CD4-positive, alpha-beta T cell treated with Interleukin-2 at 100 ng/mL for 4 hours (primary cell): ENCODE results near the gene ADAMTS6.
"Not testable (repeated sequence)": the region's sequence is repeated elsewhere in the genome, so short reads cannot be mapped to it uniquely, and the experiment has no call there.

Source experiments
- DNase-seq: peaks from one replicate; pipeline ENCODE4 v3.0.0-alpha.2; 2020; ENCODE audit warnings: low spot score

The ADAMTS6 gene

DNA sequence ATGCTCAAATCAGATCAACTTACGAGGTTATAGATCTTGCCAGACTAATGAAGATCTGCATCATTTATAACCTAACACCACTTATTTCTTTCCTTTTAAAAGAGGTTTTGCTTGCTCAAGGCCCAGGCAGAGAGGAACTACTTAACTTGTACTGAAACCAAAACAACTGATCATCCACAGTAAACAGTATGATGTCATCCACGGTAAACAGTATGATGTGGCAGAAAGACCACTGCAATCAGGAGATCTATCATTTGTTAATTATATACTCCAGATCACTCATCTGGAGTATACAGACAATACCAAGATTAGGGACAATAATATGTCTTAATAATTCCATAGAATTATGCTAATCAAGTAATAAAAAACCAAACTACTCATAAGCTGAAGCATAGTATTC, 116.8 kb downstream of the ADAMTS6 start:
- no peak for DNase-seq

DNA sequence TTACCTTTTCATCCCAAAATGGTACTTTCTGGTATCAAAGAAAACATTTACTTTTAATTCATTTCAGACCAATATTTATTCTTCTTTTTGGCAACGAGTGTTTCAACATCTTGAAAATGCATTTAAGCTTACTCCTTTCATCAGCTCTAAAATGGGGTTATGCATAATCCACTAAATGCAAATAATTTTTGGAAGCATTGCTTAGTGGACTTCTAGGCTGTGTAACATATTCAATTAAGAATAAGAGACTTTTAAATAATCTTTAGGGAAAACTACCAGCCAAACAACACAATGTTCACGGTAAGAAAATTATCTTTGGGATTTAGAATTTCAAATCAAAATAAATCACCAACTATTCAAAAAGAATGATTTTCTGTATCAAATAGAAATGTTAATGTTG, 118.2 kb downstream of the ADAMTS6 start:
- no peak for DNase-seq

DNA sequence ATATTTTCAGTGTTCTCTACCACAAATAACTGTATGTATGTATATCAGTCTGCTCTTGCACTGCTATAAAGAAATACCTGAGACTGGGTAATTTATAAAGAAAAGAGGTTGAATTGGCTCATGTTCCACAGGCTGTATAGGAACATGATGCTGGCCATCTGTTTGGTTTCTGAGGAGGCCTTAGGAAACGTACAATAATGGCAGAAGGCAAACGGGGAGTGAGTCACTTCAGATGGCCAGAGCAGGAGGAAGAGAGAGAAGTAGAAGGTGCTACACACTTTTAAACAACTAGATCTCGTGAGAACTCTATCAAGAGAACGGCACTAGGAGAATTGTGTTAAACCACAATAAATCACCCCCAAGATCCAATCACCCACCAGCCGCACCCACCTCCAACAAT, 121.7 kb downstream of the ADAMTS6 start:
- DNase-seq: no peak

DNA sequence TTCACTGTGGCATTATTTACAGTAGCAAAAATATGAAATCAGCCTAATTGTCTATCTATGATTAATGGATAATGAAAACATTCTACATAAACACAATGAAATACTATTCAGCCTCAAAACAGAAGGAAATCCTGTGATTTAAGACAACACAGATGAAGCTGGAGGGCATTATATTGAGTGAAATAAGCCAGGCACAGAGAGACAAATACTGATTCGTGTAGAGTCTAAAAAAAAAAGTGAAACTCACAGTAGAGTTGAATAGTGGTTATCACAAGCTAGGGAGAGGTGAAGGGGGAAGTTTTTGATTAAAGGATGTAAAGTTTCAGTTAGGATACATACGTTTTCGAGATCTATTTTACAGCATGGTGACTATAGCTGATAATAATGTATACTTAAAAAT, 122.2 kb downstream of the ADAMTS6 start:
- DNase-seq: no peak

DNA sequence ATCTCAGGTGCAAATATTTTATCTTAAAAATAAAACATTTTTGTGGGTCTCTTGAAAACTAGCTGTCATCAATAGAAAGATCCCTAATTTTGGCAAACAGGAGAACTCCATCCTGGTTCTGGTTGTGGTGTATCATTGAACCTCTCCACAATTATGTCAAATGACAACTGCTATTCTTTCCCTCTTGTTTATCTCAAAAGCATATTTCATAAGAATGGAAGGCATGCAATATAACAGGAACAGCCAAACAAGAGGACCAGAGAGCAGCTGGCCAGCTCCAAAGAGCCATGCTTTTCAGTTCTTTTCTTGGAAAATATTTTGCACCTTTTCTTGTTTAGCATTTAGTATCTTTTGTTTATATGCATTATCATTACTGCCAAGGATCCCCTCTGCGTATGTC, 125.4 kb downstream of the ADAMTS6 start:
- DNase-seq: no peak

DNA sequence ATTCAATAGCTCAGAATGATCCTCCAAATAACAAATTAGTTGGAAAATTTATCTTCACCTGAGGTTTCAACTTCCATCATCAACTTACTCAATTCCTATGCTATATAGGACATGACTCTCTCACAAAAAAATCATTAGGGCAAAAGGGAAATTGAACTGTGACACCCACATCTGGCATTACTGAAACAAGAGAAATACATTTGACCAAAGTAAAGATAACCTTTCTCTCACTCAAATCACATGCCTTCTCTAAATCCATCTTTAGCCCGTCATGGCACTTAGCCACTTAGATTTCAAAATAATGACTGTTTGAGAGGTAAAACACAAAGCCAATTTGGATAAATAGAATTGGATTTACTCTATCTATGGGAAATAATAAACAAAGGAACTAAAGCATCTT, 126.4 kb downstream of the ADAMTS6 start:
- no peak for DNase-seq

DNA sequence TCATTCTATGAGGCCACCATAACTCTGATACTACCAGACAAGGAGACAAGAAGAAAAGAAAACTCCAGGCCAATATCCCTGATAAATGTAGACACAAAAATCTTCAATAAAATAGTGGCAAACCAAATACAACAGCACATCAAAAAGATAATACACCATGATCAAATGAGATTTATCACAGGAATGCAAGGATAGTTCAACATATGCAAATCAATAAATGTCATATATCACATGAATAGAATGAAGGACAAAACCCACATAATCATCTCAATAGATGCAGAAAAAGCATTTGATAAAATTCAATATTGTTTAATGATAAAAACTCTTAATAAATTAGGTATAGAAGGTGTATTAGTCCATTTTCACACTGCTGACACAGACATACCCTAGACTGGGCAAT, 139.9 kb downstream of the ADAMTS6 start:
- DNase-seq: no peak

DNA sequence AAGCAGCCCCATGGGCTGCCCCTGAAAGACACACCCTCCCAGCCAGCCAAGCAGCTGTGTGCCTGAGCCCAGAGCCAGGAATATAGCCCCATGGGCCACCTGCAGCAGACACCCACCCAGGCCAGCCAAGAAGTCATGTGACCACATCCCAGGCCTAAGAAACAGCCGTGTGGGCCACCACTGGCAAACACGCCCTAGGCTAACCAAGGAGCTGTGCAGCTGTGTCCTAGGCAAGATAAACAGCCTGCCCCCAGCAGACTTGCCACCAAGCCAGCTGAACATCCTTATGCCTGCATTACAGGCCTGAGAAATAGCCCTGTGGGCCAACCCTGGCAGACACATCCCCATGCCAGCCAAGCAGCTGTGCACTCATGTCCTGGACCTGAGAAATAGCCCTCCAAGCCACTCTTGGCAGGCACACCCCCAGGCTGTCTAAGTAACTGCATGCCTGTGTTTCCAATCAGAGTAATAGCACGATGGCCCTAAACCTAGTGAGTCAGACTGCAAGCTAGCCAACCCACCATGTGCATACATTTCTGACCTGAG, 143.0 kb downstream of the ADAMTS6 start:
- DNase-seq: no peak

DNA sequence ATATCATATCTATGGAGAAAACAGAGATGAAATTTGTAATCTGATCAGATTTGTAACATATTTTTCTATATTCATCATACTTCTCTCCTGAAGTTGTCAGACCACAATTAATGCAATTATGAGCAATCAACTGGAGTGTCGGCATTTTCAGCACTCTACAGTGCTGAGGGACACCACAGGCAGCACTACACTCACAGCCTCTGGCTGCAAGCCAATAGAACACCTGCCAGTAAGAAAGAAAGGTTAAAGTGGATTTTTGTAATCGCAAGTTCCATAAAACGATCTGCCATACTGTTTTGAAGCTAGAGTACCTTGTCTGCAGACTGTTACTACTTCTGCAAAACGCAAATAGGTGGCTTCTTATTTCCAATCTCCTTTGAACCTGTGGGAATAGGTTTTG, 147.6 kb downstream of the ADAMTS6 start:
- no peak for DNase-seq

DNA sequence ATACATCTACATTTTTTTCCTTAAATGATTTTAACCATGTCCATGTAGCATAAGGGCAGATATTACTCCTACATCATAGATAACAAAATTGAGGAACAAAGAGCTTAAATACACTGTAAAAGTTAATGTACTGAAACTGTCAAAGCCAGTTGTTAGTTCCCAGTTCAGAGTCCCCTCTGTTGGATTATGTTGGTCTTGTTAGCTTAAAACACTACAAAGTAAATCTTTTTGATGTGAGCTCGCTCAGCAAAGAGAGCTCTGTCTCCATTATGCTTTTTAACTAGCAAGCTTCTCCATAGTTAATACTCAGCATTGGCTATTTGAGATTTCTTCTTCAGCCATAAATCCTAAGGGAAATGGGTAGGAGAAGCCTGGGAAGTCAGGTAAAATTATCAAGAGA, 149.1 kb downstream of the ADAMTS6 start:
- DNase-seq: no peak

DNA sequence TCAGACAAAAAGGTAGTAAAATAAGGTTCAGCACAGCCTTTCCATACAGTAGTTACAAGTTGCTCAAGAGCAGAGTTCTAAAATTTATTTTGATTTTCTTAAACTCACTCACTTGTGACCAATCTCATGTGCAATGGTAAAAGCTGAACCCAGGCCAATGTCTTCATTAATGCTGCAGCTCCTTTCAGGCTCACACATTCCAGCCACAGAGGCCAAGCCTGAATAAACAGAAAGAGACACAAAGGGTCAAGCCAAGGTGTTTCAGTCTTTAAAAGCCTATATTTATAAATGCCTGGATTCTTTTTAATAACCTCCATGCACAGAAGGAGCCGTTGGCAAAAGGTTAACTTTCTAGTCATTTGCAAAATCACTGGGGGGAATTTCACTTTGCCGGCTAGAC, 152.5 kb downstream of the ADAMTS6 start:
- no peak for DNase-seq

DNA sequence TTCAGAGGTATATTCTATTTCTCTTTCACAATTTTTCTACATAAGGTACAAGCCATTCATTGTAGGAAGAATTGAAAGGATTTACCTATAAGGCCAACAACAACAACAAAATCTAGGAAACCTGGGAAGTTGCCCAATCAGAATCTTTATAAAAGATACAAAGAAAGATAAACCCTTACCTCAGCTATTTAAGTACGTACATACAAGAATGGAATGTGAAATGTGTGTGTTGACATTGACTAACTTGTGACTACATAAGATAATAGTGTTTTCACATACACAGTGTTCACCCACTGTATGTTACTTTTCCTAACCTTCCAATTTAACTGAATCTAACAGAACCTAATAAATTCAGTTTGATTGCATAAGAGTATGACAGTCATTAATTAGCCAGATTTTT, 154.1 kb downstream of the ADAMTS6 start:
- no peak for DNase-seq

DNA sequence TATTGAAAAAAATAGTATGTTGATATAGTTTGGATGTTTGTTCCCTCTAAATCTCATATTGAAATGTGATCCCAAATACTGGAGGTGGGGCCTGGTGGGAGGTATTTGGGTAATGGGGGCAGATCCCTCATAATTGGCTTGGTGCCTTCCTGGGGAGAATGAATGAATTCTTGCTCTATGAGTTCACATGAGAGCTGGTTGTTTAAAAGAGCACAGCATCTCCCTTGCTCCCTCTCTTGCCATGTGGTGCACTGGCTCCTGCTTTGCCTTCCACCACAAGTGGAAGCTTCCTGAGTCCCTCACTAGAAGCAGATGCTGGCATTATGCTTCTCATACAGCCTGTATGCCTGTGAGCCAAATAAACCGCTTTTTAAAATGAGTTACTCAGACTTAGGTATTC, 154.8 kb downstream of the ADAMTS6 start:
- DNase-seq: no peak

DNA sequence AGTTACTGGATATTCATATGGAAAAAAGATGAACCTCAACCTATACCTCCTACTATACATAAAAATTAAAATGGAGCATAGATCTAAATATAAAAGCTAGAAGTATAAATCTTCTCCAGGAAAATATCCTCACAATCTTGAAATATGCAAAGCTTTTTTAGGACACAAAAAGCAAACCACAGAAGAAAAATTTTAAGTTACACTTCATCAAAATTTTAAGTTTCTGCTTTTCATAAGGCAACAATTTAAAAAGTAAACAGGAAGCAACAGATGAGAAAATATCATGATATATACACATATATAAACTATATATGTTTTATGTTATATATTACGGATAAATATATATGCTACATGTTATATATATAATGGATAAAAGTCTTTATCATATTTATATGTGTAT, 157.5 kb downstream of the ADAMTS6 start:
- no peak for DNase-seq

DNA sequence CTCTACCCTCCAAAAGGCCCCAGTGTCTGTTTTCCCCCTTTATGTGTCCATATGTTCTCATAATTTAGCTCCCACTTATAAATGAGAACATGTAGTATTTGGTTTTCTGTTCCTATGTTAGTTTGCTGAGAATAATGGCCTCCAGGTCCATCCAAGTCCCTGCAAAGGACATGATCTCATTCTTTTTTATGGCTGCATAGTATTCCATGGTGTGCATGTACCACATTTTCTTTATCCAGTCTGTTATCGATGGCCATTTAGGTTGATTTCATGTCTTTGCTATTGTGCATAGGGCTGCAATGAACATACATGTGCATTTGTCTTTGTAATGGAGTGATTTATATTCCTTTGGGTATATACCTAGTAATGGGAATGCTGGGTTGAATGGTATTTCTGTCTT, 161.0 kb downstream of the ADAMTS6 start:
- not testable (repeated sequence) for DNase-seq

DNA sequence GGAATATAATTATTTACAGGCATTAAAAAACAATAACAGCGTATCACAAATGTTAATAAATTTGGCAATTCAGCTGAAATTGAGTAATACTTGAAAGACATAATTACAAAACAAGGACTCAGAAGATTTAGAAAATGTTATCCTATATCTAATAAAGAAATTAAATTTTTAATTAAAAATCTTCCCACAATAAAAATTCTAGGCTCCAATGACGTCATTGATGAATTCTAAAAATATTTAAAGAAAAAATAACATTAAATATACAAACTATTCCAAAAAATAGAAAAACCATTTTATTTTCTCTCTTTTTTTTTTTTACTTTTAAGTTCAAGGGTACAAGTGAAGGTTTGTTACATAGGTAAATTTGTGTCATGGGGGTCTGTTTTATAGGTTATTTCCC, 161.5 kb downstream of the ADAMTS6 start:
- no peak for DNase-seq

DNA sequence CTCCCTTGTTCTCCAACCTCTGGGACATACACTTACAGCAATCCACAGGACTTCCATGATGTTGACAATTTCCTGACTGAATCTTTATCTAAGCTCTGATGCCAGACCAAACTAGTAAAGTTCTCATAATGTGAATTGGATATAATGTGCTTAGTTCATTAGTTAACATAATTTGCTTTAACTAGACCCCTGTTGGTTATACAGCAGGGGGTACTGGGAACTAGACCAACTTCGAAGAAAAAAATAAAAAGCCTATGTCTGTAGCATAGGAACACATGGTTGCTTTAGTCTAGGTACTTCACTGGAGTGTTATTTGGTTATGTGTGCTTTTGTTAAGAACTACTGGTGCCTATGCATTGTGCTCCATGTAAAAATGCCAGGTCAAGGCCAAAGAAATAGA, 173.8 kb downstream of the ADAMTS6 start:
- DNase-seq: no peak

DNA sequence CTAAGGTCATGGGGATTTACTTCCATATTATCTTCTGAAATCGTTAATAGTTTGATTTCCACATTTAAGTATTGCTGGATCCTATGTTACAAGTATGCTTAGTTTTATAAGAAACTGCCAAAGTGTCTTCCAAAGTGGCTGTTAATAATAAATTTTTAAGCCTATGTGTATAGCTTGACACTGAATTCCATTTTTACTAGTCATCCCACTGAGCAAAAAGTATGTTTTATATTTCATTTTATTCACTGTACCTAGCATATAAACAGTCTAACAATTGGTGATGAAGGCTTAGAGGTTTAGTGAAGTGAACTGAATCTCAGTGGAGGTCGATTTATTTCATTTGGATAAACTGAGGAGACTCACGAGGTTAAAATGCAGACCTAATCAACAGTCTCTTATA, 174.6 kb downstream of the ADAMTS6 start:
- DNase-seq: no peak

DNA sequence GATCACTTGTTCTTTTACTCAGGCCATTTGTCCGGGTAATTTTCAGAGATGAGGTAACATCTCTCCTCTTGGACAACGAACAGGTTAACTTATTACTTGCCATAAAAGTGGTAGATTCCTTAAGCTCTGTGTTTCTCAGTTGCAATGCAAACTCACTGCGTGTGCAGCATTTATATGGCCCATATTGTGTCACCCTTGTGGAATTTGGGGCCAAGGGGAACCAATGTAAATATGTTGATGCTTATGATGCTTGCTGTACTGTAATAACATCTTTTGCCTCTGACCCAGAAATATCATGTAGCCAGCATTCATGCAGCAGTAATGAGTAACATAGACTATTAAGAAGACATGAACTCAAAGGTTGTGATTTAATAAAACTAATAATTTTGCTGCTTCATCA, 175.8 kb downstream of the ADAMTS6 start:
- DNase-seq: no peak

DNA sequence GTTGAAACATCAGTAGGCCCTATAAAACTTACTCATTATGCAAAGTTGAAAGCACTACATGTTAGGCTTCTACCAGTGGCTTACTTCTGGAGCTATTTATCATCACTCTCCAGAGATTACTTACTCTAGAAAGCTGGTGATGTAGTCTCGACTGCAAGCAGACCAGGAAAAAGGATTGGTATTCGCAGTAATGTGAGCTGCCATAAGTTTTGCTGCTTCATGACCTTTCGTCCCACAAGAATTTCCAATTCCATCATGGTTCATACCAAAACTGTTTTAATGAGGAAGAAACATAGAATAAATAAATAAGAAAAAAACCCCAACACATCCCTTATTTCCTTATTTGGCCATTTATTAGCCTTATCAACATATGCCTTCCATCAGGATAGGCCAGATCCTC, 181.9 kb downstream of the ADAMTS6 start:
- no peak for DNase-seq

DNA sequence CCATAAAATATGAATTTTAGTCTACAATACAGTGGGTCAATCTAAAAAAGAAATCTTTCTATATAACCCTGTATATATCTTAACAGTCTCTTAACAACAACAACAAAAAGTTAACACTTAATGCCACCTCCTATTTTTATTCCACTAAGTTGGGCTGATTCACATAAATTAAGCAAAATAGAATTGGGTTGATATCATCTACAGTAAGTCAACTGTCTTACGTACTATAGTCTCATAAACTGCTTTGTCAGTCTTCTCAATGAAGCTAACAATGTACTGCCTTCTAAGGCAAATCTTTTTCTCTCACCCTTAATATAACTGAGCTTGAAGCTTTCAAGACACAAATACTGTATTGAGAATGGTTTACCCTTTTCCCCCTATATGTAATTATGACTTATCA, 185.7 kb downstream of the ADAMTS6 start:
- DNase-seq: no peak

DNA sequence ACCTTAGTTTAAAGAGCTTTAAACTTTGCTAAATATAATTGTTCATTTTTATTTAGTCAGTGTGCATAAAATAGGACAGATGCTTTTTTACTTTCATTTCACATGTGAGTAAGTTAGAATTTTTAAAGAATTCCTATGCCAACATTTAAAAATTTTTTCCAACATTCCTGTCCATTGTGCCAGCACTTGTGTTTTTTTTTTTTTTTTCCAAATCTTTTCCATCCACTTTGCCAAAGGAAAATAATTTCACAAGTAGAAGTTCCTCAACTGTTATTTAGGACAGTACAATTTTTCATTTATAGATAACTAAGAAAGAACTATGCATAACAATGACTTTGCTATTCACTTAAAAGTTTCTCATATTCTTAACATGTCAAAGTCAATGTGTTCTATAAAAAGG, 189.5 kb downstream of the ADAMTS6 start:
- DNase-seq: no peak

DNA sequence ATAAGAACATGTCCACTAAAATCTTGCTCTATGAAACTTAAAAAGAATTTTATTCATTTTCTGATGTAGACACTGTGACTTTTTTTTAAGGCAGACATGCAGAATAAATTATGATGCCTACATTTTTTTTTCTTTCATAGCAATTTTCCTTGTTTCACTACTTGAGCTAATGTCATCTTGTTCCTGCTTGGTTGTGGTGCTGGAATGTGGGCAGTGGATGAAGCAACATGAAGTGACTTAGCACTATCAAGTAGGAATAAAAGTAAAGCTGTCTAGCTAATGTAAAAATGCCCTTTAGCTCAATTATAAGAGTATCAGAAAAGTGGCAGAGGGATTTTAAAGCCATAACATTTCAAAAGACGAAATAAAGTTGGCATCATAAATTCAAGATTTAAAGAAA, 191.0 kb downstream of the ADAMTS6 start:
- no peak for DNase-seq

DNA sequence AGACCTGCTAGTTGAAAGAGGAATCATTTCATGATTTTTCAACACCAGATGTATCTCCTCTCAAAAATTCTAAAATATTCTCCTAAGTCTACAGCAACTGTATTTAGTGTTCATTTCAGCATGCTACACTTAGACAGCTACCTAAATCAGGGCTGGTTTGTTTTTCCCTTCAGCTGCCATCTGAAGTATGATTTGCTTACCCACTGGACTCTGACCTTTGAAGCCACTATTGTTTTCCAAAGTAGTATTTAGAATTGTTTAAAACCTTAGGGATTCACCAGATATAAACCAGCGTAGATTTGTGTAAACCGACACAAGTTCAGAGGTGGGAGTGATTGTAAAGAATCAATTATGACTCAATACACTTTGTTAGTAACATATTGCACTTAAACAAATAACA, 193.1 kb downstream of the ADAMTS6 start:
- no peak for DNase-seq

DNA sequence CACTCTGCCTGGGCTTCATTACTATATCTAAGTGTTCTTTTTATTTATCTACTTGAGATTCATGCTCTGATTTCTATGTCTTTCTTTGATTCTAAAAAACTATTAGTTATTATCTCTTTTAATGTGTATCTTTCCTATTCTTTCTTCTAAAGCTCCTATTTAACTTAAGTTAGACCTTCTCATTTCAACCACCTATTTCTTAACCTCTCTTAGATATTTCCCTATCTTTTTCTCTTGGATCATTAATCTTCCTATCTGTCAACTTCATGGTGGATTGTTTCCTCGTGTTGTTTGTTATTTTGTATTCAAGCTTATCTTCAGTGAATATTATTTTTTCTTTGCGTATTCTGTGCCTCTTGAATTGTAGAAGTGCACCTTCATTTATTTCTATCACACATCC, 202.1 kb downstream of the ADAMTS6 start:
- no peak for DNase-seq
